Gastroesophageal sphincter (tissue), 4 donors: ENCODE measurements around the gene ENPP7. TPM values are rescaled to one million over a fixed set of nuclear protein-coding genes. Genes with fewer than 3 reads are reported as not detected.
A peak's percentile ranks its signal among the peaks of the same experiment; 100 is the strongest.

Experiments used
- ATAC-seq: fragments of 150-250 bp; one replicate; pipeline ENCODE4 v1.9.1; 2016; ENCODE audit warnings: mild to moderate bottlenecking, moderate library complexity
- H3K27ac ChIP-seq, 4 donors: fragments of 200-600 bp; sonication (generic) in 3 of 4; 1 replicate in 3 of 4; 2 replicates in 1 of 4; pipeline ENCODE4 v1.5.1; 2016 to 2019
- H3K27me3 ChIP-seq: fragments of 200-600 bp; sonication (generic); one replicate; pipeline ENCODE4 v1.5.1; 2019
- H3K36me3 ChIP-seq, 2 donors: fragments of 200-600 bp; sonication (generic); one replicate each; pipeline ENCODE4 v1.5.1; 2019; ENCODE audit warnings: control low read depth in 1 of 2
- H3K4me1 ChIP-seq, 3 donors: fragments of 200-600 bp; sonication (generic); 1 replicate in 2 of 3; 2 replicates in 1 of 3; pipeline ENCODE4 v1.5.1; 2016 to 2019; ENCODE audit warnings: control low read depth in 2 of 3
- H3K4me3 ChIP-seq, 2 donors: fragments of 200-600 bp; sonication (generic); one replicate each; pipeline ENCODE4 v1.5.1; 2019; ENCODE audit warnings: mild to moderate bottlenecking in 1 of 2, moderate library complexity in 1 of 2
- H3K9me3 ChIP-seq, 3 donors: fragments of 200-600 bp; sonication (generic); one replicate each; pipeline ENCODE4 v1.5.1; 2017 to 2019; ENCODE audit warnings: control low read depth in 2 of 3
- CTCF ChIP-seq, 4 experiments: fragments of 200-600 bp in 2 of 4; fragments of 450-650 bp in 2 of 4; sonication (generic) in 1 of 4; IDR thresholded peaks; one replicate each; pipeline ENCODE4 v1.5.1; 2017 to 2019; ENCODE audit warnings: antibody characterized with exemption in 4 of 4, mild to moderate bottlenecking in 2 of 4, moderate library complexity in 2 of 4
- EP300 ChIP-seq: sonication (generic); formaldehyde crosslinking; IDR thresholded peaks from one replicate; pipeline ENCODE4 v1.6.1; 2017; ENCODE audit warnings: antibody characterized with exemption, mild to moderate bottlenecking
- POLR2A ChIP-seq, 2 donors: fragments of 450-650 bp; IDR thresholded peaks; one replicate each; pipeline ENCODE4 v1.6.1; 2017; ENCODE audit warnings: antibody characterized with exemption in 2 of 2, mild to moderate bottlenecking in 2 of 2, moderate library complexity in 1 of 2
- POLR2AphosphoS5 ChIP-seq: sonication (generic); formaldehyde crosslinking; IDR thresholded peaks from one replicate; pipeline ENCODE4 v1.6.1; 2017; ENCODE audit warnings: antibody characterized with exemption
- WGBS, 2 donors: methylation state at CpG; one replicate each; pipeline ENCODE4 v1.1.5; 2018; ENCODE audit warnings: low coverage in 1 of 2; 5-methylcytosine and 5-hydroxymethylcytosine counted together
- total RNA-seq, 4 donors: library from RNA; depleted of rRNA; stranded (reverse); fragments of >200 nt; gene quantifications; one replicate each; pipeline ENCODE4 v1.1.0, GENCODE V29; 2016

The ENPP7 gene
- total RNA-seq, 4 donors from 2014 or later, result 0.27 TPM; not detected in 3

DNA sequence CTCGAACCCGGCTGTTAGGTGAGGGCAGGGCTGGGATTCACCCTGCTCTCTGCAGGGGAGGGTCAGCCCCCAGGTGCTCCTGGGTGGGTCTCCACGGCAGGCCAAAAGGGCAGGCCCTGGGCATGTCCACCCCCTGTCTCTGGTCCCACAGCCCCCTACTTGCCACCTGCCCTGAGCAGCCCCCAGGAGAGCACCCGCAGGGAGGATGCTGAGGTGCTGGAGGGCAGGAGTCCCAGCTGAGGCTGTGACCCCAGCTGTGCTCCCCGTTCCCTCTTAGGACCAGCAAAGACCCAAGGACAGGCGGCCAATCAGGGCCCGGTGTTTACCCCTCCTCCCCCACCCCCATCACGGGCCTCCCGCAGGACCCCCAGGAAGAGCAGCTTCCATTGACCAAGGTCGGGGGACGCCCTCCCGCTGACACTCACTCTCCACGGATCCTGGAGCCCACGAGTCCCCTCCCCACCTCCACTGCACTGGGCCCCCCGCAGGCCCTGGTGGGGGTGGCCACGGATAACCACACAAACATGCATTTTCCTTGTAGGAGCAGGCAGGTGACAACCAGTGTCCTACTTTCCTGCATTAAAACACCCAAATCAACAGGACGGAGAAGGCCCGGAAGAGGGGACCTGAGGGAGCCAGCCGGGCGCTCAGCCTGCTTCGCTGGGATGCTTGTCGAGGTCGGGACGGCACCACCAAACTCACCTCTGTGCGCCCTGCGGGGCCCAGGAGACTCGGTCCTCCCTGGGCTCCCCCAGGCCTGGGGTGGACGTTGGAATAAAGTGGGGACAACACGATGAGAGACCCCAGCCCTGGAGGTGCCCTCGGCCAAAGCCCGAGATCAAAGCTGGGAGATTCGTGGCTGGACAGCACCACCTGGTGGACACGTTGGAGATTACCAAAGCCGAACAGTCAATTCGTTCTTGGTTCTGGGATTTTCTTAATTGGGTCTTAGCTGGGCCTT is 22.5 kb upstream of the ENPP7 start:
- H3K27ac ChIP-seq, result no peak overlapping the region
- peak overlapping the region in 1 of 2 donors; percentile 27 for H3K4me3 ChIP-seq
- no peaks in the 10 kb centered on the region for H3K36me3 ChIP-seq
- peaks cover 54% of the 10 kb centered on the region for H3K27me3 ChIP-seq
- peak; percentile 66 for ATAC-seq
- WGBS, 2 donors, result 10% methylated on average over 2 of the region's 35 CpGs; no CpG with 5 or more reads in 1 of the 2 donors
- no peaks in the 10 kb centered on the region for H3K9me3 ChIP-seq
- peaks cover 0 to 20% (median 0%) of the 10 kb centered on the region in 3 donors for H3K4me1 ChIP-seq
- TF ChIP-seq POLR2AphosphoS5 (no peak), CTCF (IDR thresholded peaks at IDR 0.05) (peak in 3 of 4 experiments; percentile 78 to 89 (median 81)), POLR2A (IDR thresholded peaks at IDR 0.05) (no peak)

DNA sequence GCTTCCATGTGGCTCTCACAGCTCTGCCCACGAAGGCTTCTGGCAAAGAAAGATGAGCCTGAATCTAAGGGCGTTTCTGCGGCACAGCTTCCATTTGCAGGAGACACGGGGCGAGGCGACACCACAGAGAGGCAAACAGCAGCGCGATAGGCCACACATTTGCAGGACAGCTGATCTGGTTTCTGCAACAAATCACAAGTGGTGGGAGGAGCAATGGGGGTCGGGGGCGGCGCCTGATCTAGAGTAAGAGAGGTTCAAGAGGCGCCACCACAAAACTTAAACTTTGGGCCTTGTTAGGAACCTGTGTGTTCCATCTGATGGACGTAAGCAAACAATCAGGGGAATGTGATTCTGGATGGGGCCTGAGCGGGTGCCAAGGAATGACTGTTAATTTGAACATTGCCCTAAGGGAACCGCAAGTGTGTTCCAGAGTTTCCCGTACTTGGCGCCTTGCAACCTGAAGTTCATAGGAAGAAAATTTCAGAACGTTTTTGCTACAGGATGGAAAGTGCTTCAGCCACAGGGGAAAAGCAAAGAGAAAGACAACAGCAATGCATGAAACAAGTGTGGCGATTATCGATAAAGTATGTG is 18.9 kb upstream of the ENPP7 start:
- Histone ChIP-seq H3K36me3 (no peaks in the 10 kb centered on the region), H3K27me3 (peaks cover 62% of the 10 kb centered on the region), H3K4me1 (peaks cover 0 to 19% (median 0%) of the 10 kb centered on the region in 3 donors), H3K4me3 (no peak overlapping the region), H3K9me3 (no peaks in the 10 kb centered on the region), H3K27ac (no peak overlapping the region)
- WGBS, 2 donors, result 90% methylated on average over 6 to 12 of the region's 20 CpGs
- ATAC-seq, result no peak
- no peak for TF ChIP-seq CTCF (IDR thresholded peaks at IDR 0.05)
- TF ChIP-seq POLR2A (IDR thresholded peaks at IDR 0.05), result no peak
- TF ChIP-seq EP300, result no peak
- TF ChIP-seq POLR2AphosphoS5, result no peak

- Histone ChIP-seq H3K9me3 (no peaks in the 10 kb centered on the region), H3K36me3 (no peaks in the 10 kb centered on the region), H3K4me1 (peaks cover 0 to 3% (median 0%) of the 10 kb centered on the region in 3 donors), H3K27me3 (peaks cover 58% of the 10 kb centered on the region), H3K27ac (no peak overlapping the region), H3K4me3 (no peak overlapping the region)
- TF ChIP-seq POLR2AphosphoS5 (no peak), CTCF (IDR thresholded peaks at IDR 0.05) (no peak), EP300 (no peak)
- WGBS, 2 donors, result 80% methylated on average over 6 of the region's 14 CpGs; no CpG with 5 or more reads in 1 of the 2 donors
- ATAC-seq, result no peak
Measured at GRCh38 chr17:79713391-79713790, 17.4 kb upstream of the ENPP7 start.

DNA sequence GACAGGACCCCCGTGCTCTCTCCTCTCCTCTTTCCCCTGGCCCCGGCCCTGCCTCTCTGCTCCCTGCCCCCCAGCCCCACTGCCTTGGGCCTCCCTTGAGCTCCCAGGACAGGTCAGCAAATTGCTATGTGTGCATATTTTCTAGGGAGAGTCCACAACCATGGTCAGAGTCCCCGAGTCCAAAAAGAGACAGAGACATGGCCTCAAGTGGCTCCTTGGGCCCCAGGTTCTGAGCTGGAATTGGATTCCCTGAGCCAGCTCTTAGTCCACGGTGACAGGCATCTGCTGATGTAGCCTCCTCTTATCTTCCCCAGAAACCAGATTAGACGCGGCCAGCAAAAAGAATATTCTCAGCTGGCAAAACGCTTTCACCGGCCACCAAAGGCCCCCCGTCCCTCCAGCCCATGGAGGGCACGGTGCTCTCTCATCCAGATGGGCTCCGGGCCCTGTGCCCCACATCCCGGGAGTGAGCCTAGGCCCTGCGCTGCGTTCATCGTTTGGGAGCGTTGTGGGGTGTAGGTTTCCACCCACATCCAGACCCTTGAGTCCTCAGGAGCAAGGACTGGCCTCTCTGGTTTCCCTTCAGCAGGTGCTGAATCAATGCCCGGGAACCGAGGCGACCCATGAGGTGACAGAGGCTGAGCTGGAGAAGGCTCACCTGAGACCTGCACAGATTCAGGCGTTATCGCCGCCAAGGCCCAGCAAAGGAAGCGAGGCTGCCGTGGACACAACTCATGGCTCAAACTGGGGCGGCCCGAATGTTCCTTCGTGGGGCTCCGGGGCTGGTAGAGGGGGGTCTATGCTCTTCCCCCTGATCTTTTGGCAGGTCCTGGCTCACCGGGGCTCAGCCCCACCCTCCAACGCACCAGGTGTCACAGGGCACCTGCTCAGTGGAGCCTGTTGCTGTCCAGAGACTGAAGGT is 16.3 kb upstream of the ENPP7 start:
- ATAC-seq, result no peak
- no peak for TF ChIP-seq EP300
- TF ChIP-seq POLR2A (IDR thresholded peaks at IDR 0.05), result no peak
- no peak for TF ChIP-seq POLR2AphosphoS5
- no peak for TF ChIP-seq CTCF (IDR thresholded peaks at IDR 0.05)
- H3K9me3 ChIP-seq, result no peaks in the 10 kb centered on the region
- H3K27me3 ChIP-seq, result peaks cover 61% of the 10 kb centered on the region
- H3K4me1 ChIP-seq, result no peaks in the 10 kb centered on the region
- H3K27ac ChIP-seq, result no peak overlapping the region
- WGBS, 2 donors, result 53 to 83% methylated on average over 2 to 3 of the region's 30 CpGs
- no peaks in the 10 kb centered on the region for H3K36me3 ChIP-seq
- H3K4me3 ChIP-seq, result no peak overlapping the region
